NCI-H345 treated with DMSO at 0.1 percent for 48 hours (cell line): ENCODE data around the gene U2AF2.

ENCODE experiments used
- DNase-seq: peaks from one replicate; lab custom pipeline; 2025; ENCODE audit not compliant: unreplicated experiment; lab: John Stamatoyannopoulos, UW

The U2AF2 gene

DNA sequence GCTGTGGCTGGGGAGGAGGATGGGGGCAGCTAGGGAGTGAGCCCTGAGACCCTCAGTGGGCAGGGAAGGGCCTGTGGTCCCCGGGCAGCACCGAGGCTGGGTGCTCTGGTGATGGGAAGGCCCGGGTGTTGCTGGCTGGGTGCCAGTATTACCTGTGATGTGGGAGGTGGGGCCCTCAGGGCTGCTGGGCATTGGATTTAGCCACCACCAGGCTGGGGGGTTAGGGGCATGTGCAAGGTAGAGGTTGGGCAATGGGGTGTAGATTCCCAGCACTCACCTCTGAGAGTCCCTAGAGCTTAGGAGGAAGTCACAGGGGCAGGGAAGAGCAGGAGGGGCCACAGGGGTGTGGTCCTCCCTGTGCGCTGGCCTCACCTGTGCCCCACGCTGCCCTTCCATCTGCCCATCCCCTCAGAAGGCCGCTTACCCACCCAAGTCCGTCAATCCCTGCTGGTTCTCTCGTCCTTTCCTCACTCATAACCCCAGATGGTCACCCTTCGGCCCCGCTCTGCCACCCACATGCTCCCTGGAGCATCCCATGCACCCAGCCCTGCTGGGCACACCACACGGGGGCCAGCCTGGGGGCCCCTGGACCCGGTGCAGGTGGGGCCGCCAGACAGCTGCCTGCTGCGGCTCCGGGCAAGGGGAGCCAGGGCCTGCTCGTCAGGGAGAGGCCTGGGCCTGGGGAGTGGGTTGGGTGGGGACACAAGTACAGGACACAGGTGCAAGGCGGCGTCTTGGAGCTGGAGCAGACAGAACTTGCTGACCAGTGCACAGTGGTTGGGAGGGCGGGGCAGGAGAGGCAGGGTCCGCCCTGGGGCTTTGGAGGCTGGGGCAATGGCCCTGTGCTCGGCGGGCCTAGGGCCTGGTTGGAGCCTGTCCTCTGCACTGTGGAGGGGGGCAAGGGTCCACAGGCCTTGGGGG, 32.7 kb downstream of the U2AF2 start:
- DNase-seq: no peak

DNA sequence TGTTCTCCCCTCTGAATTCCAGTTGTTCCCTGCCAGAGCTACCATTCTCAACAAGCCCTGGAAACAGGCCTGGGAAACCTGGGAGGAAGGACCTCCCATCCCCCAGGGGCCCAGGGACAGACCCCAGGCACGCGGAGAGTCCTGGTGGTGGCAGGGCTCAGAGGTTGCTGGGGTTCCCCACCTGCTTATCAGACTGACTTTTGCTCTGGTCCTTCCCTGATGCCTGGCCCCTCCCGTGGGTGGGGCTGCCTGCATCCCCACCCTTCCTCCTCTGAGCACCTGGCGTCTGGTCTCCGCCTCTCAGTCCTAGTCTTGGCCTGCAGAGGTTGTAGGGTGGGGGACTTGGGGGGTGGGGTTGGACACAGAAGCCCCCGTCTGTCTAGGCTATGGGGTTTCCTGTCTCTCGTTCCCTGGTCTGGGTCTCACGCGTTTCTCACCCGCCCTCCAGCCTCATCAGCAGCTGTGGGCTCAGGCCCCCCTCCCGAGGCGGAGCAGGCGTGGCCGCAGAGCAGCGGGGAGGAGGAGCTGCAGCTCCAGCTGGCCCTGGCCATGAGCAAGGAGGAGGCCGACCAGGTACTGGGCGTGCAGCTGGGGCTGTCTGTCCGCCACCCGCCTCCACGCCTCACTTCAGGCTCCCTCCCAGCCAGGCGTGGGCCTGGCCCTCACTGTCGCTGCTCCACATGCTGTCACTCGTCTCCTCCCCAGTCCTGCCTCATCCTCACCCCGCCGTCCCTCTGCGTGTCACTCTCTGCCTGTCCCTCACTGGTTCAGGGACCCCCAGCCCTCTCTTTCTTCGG, 33.8 kb downstream of the U2AF2 start:
- DNase-seq: no peak

DNA sequence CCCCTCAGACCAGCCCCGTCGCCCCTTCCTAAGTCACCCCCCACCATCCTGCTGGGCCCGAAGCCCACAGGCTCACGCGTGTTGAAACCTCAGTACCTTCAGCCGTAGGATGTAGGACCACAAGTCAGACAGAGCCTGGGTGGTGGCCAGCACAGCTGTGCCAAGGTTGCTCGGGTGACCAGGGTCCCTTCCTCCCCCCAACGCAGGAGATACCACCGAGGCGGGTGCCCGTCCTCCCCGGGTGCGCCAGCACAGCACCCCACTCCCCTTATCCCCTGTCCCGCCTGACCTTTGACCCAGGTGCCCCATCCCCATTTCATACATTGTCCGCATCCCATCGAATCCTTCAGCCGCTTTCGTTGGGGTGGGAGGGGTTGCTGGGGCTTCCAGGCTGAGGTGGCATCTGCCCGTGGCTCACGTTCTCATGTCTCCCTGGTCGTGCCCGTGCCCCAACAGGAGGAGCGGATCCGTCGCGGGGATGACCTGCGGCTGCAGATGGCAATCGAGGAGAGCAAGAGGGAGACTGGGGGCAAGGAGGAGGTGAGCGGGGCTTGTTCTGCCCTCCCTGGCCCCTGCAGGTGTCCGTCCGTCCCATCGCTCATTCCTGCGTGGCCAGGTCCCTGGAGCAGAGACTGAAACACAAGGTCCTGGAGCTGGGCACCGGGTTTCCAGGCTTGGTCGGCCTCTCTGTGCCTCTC, 34.7 kb downstream of the U2AF2 start:
- no peak for DNase-seq

DNA sequence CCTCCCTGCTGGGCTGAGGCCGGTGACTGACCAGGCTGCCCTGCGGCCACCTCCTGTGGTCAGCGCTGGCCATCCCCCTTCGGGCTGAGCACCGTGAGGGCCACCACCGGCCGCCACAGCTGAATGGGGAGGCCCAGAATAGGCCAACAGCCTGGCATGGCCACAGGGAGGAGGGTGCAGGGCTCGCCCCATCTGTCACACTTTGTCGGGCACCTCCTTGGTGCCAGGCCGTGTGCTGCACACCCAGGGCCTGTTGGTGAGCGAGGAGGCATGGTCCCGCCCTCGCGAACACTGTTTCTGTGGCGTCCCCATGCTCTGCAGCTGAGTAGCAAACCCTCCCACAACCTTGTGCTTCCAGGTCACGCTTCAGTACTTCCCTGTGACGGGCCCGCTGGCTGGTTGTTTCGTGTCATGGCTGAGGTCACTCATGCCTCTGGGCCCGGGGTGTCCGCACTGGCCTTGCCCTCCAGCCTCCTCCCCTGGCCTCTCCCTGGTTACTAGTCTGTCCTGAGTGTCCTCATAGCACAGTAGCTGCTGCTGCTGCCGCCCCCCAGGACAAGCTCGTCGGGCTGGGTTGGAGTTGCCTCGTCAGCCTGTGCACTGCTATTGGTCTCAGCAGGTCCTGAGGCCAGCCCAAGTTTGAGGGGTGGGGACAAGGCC, 35.4 kb downstream of the U2AF2 start:
- DNase-seq: no peak

DNA sequence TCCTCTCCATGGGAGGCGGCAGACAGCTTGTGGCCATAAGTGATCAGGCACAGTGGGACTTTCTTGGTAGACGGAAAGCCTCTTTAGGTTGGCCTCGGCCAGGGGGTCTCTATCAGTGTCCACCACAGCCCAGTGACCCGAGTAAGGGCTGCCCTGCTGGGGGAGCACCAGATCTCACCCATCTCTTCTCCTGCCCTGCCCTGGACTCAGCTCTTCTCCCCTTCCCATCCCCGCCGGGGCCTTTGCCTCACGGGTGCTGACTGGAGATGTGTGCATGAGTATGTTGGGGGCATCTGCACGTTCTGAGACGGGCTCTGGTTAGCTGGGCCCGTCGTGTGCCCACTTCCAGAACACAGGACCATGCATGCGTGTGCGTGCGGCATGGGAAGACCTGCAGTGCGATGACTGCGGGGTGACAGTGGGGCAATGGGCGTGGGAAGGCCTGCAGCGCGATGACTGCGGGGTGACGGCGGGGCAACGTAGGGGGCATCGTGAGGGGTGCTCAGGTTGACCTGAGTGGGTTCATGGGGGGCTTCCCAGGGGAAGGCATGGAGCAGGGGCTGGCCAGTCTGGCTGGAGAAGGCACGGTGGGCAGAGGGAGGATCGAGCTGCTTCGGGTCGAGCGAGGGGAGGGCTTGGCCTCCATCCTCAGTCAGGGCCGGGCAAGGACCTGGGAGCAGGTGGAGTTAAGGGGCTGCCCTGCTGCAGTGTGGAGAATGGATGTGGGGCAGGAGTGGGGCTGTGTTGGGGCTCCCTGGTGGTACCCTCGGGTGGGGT, 36.1 kb downstream of the U2AF2 start:
- no peak for DNase-seq

DNA sequence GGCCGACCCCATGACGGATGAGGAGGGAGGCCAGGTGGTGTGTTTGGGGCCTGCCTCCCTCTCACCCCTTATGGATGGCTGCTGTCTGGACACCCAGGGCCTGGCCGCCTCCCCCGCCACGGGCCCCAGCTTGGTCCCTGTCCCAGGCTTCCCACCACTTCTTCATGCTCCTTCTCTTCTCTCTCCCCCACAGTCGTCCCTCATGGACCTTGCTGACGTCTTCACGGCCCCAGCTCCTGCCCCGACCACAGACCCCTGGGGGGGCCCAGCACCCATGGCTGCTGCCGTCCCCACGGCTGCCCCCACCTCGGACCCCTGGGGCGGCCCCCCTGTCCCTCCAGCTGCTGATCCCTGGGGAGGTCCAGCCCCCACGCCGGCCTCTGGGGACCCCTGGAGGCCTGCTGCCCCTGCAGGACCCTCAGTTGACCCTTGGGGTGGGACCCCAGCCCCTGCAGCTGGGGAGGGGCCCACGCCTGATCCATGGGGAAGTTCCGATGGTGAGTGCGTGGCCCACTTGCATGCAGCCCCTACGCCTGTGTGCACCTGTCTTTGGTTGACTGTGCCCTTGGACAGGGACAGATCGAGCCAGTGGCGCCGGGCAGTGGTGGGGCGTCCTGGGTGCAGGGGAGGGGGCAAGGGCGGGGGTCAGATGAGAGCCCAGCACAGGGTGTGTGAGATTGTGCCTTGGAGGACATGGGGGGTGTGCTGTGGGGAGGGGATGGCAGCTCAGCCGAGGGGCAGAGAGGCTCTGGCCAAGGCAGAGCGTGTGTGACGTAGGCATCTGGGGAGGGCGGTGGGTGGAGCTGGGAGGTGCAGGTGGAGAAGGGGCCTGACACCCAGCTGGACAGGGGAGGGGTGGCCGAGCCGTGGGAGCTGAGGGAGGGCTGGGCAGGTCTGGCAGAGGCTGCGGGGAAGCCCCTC, 37.0 kb downstream of the U2AF2 start:
- DNase-seq: no peak

DNA sequence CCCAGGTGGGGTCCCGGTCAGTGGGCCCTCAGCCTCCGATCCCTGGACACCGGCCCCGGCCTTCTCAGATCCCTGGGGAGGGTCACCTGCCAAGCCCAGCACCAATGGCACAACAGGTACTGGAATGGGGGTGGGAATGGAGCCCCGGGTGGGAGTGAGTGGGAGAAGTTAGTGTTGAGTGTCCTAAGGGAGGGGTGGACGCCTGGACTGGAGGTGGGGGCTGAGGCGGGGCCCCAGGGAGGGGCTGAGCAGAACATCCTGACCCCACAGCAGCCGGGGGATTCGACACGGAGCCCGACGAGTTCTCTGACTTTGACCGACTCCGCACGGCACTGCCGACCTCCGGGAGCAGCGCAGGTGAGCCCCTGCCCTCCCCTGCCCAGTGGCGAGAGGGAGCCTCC, 37.8 kb downstream of the U2AF2 start:
- DNase-seq: no peak

DNA sequence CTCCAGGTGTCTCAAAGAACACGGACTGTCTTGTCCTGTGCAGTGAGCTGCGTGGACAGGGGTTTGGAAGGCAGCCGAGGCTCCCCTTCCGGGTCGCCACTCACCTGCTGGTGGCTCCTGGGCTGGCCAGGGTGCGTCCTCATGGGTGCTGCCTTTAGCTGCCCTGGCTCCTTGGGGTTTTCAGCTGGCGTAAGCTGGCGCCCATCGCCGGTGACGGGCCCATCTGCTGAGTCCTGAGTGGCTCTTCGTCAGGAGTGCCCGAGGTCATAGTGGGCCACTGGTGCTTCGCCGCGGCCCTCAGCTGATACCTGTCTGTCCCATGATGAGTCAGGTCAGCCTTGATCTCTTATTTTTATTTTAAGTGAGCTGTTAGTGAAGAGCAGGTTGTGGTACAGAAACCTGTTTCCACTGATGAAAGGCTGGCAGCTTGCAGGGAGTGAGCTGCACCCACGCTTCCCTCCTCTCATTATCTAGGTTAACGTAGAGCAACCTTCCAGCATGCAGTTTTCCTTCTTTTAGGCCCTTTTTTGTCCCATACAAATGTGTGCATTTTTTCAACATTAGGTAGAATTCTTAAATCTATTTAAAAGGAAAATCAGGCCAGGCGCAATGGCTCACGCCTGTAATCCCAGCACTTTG, 38.6 kb downstream of the U2AF2 start:
- no peak for DNase-seq

DNA sequence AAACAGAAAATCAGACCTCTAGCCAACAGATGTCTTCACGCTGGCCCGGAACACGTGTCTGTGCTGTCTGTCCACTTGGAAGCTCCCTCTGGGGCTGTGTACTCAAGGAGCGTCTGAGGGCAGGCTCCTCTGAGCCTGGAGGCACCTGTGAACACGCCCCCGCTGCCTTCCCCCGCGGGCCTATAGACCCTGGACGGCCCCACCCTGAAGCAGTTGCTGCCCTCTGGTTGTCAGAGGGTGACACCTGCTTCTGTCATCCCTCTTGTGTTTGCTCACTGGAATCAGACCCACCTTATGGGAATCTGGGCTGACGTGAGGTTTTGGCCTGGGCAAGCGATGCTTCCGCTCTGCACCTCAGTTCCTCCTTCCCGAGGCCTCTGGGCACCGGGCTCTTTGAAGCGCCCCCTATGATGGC, 39.4 kb downstream of the U2AF2 start:
- no peak for DNase-seq

DNA sequence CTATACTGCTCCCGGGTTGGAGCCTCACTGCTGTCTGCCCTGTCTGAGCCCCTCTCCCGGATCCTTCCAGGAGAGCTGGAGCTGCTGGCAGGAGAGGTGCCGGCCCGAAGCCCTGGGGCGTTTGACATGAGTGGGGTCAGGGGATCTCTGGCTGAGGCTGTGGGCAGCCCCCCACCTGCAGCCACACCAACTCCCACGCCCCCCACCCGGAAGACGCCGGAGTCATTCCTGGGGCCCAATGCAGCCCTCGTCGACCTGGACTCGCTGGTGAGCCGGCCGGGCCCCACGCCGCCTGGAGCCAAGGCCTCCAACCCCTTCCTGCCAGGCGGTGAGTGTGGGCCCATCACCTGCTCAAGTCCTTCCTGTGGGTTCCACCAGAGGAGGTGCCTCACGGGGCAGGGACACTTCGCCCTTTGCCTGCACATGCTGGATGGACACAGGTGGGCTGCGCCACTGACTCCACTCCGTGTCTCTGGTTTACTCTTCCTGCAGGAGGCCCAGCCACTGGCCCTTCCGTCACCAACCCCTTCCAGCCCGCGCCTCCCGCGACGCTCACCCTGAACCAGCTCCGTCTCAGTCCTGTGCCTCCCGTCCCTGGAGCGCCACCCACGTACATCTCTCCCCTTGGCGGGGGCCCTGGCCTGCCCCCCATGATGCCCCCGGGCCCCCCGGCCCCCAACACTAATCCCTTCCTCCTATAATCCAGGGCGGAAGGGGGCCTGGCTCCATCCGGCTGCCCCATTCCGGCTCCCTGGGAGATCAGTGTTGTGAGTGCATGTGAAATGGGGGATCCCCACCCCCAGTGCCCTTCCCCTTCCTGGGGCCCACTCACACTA, 40.0 kb downstream of the U2AF2 start:
- no peak for DNase-seq

DNA sequence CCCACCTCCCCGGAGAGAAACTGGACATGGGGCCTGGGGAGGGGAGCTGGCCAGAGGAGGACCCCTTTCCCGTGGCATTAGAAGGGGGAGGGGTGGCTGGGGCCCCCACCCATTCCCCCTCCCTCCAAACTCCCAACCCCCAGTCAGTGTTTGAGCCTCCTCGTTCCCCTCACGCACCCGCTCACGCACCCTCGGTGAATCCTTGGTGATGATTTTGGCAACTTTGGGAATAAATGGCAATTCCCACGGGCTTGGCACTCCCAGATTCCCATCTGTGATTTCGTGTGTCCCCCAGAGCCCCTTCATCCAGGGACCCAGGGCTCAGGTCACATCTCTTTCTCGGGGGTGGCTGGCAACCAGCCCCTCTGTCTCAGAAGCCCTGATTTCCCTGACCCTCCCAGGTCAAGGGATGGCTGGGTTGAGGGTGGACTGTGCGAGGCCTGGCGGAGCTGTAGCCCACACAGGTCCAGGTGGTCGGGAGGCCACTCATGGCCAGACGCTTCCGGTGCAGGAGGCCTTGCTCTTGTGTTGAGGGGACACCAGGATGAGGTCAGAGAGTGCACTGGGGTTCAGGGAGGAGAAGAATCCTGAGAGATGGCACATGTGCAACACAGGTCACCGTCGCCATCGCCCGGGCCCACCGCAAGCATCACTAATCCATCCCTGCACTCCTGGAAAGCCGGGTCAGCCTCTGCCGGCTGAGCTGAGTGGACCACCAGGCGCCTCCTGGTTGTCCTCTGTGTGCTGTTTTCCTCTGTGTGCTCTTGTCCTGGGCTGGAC, 40.9 kb downstream of the U2AF2 start:
- no peak for DNase-seq

DNA sequence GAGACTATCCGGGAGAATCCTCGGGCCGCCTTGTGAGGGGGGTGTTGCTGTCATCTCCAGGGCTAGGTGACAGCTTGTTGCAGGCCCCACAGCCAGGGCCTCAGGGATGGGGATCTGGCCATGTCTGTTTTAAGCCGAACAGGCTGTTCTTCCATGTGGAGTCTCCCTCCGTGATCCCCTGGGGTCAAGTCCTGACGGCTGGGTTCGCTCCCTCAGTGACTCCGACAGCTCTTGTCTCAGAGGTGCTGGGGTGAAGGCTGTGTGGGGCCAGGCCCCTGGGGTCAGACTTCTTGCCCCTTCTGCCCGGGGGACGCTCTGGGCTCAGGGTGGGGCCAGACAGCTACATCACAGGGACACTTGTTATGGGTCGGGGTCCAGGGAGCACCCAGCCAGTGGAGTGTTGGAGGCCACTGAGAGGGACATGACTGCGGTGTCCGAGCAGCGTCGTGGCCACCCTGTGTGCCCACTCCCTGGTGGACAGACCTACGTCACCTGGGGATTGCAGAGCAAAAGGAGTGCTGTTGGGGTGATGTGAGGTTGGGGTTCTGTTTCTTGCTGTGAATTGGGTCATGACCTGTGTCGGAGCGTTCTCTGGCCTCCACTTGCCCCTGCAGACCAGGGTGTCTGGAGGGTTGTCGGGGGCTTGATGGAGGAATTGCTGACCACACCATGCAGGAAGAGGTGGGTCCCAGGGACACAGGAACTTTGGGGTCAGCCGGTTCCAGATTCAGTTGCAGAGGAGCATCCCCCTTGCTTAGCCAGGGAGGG, 41.6 kb downstream of the U2AF2 start:
- DNase-seq: no peak

DNA sequence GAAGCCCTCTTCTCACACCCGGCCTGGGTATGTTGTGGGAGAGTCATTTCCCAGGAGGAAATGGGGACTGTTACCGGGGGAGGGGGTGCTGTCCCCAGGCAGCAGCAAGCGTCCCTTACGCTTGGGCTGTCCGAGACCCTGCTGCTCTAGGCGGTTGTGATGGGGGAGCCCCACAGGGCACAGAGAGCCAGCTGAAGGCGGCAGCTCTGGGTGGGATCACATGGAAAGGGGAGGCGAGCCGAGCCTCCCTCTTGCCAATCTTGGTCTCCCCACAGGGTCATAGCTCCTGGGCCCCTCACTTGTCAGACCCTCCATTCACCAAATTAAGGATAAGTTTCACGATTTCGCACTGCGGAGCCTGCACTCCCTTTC, 42.2 kb downstream of the U2AF2 start:
- no peak for DNase-seq

DNA sequence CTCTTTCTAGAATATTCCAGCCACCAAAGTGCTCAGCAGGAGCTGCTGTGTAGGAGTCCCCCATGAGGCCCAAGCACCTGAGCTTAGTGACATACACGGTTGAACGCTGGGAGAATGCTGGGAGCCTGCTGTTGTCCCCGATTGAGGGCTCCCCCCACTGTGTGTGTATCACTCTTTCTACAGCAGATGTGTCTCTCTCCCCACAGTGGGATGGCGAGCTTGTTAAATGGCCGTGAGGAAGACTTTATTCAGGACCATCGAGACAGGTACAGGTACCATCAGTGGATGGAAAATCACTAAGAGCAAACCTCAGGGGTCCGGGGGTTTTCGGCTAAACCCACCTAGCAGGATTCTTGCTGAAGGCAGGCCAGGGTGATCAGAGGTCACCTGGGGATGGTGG, 42.9 kb downstream of the U2AF2 start:
- DNase-seq: no peak

DNA sequence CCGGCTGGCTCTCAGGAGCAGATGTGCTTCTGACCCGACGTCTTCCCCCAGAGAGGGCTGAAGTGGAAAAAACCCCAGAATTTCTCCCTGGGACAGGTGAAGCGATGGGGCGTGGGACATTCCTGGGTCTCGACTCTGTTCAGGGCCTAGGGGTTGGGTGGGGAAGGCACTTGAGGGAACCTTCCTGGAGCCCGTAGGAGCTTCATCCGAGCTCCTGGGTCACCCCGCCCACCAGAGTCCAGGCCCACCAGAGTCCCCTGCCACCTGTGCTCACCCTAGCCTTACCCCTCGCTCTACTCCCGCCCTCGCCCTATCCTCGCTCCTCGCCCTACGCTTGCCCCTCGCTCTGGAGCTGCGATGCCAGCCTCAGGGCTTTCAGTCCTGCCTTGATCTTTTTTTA, 43.4 kb downstream of the U2AF2 start:
- no peak for DNase-seq

DNA sequence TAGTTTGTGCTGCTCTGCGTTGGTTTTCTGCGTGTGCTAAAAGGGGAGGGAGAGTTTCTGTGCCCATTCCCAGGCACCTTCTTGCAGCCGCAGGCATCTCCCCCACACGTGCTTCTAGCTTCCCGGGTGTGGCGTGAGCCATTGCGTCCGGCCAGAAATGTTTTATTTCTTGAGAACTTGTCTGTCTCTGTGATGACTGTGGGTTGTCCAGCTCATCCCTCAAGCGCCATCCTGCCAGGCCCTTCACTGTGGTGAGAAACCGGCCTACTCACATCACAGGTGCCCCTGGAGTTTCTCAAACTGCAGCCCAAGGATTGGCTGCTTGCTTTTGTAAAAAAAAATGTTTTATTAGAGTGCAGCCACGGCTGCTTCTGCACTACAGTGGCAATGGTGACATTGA, 44.4 kb downstream of the U2AF2 start:
- DNase-seq: no peak
